Stimulated activated CD8-positive, alpha-beta memory T cell treated with anti-CD3 and anti-CD28 coated beads, Interleukin-4, amount 100 ng/mL, for 48 hours (primary cell): ENCODE results near the gene HMG20B.
"Not testable (repeated sequence)": the region's sequence is repeated elsewhere in the genome, so short reads cannot be mapped to it uniquely, and the experiment has no call there.

ENCODE experiments used
- DNase-seq: peaks from one replicate; pipeline ENCODE4 v3.0.0-alpha.2; 2020

The HMG20B gene

GRCh38 chr19:3572855-3573161 is at the start of gene HMG20B:
Gene HMG20B (plus strand): TSS chr19:3572944. CDS start chr19:3573310, 366 bp downstream.
- DNase-seq, result no peak

DNA sequence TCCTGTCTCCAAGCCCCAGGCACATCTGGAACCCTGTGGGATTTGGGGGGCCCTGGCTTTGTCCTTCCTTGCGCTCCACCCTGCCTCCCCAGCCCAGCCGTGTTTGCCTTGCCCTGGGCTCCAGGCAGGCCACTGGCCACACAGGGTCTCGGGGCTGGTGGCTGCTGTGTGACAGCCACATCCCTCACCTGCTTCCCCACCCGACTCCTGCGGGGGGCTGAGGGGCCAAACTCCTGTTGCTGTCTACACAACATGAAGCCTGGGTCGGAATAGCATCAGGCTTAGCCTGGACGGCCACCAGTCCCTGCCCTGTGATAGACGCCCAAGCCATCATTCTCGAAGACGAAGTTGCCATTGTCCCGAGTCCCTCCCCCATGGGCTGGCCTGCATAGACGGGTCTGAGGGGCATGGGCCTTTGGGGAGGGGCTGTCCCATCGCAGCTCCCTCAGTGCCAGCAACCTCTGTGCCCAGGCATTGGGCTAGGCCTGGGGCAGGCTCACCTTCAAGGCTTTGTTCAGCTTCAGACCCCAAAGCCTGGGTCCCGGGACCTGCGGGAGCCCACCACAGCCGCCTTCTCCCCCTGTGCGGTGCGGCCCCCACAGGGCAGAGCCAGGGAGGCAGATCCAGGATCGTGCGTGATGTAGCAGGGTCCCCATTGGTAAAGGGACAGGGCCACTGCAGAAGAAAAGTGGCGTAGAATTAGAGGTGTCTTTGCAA is 49.2 kb upstream of the HMG20B start:
- DNase-seq, result no peak

DNA sequence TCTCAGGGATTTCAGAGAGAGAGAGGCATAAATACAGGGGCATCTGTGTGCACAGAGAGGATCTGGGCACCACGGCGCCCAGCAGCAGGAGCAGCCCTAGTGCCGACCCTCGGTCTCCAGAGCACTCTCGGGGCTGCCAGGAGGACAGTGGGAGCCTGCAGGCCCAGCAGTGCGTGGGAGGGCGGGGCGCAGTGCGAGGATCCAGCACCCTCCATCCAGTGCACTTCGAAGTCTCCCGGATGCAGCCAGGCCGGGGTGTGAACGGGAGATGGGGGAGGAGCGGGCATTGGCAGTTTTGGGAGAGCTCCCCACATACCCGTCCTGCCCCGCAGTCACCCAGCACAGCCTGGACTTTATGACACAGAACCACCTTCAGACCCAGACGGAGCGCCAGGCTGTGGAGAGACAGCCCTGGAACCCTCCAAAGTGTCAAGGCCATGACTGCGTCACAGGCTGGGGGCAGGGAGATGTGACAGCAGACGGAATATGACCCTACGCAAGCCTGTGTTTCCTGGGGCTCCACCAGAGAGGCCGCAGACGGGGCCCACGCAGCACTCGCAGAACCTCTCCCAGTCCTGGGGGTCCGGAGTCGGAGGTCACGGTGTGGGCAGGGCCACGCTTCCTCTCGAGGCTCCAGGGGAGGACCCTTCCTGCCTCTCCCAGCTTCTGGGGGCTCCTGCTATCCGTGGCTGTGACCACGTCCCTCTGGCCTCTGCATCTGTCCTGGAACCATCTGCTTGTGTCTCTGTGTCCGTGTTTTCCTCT is 48.5 kb upstream of the HMG20B start:
- no peak for DNase-seq

DNA sequence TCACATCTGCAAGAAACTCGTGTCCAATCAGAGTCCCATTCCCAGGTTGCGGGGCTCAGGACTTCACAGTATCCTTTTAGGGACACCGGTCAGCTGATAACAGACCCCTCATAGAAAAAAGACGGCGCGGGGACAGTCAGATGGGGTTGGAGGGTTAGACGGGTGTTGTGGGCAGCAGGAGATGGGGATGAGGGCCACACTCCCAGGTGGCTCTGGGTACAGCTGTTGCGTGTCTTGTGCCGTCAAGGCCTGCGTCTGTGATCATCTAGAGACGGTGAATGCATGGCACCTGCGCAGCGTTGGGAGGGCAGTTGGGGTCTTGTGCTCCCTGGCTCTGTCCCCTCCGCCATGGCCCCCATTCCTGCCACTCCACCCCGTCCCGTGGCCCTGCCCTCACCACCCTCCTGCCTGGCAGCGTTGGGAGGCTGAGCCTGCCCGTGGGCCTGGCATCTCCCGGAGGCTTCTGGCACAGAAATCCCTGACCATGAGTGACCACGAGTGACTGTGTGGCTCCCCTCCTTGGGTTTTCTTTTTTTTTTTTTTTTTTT is 47.8 kb upstream of the HMG20B start:
- DNase-seq, result no peak

GRCh38 chr19:3526507-3527237 is 46.1 kb upstream of the HMG20B start:
- DNase-seq, result no peak

DNA sequence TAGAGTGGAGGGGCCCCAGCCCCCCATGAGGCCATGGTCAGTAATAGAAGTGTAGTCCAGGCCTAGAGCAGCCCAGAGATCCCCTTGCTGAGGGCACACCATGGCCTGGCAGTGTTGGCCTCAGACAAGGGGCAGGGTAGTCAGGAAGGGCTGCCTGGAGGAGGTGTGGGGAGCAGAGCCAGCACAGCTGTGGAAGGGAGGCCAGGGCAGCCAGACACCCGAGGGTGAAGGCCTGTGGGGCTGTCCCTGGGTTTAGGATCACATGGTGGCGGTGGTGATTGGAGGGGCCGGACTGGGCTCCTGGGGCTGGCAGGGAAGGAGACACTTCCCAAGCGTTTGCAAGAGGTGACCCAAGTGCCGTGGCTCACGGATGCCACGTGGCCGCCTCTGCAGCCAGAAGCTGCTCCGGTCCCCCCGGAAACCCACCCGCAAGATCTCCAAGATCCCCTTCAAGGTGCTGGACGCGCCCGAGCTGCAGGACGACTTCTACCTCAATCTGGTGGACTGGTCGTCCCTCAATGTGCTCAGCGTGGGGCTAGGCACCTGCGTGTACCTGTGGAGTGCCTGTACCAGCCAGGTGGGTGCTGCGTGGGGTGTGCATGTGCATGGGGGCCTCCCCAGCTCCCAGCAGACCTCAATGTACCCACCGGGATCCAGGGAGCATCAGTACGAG is 45.4 kb upstream of the HMG20B start:
- no peak for DNase-seq

GRCh38 chr19:3528080-3528479 is 44.7 kb upstream of the HMG20B start:
- DNase-seq, result no peak

GRCh38 chr19:3528539-3529211 is 44.1 kb upstream of the HMG20B start:
- DNase-seq, result no peak

GRCh38 chr19:3529299-3529698 is 43.4 kb upstream of the HMG20B start:
- not testable (repeated sequence) for DNase-seq

GRCh38 chr19:3530389-3530788 is 42.4 kb upstream of the HMG20B start:
- DNase-seq, result no peak

GRCh38 chr19:3531716-3532115 is 41.0 kb upstream of the HMG20B start:
- DNase-seq, result no peak

- no peak for DNase-seq
Observed at GRCh38 chr19:3532154-3532786, 40.5 kb upstream of the HMG20B start.

GRCh38 chr19:3533033-3533432 is 39.7 kb upstream of the HMG20B start:
- no peak for DNase-seq

- no peak for DNase-seq
Observed at GRCh38 chr19:3533563-3534216, 39.1 kb upstream of the HMG20B start.

GRCh38 chr19:3534375-3535234 is 38.1 kb upstream of the HMG20B start:
- no peak for DNase-seq

GRCh38 chr19:3535235-3535535 is 37.6 kb upstream of the HMG20B start:
- DNase-seq, result no peak

- DNase-seq, result no peak
Observed at GRCh38 chr19:3535563-3535965, 37.2 kb upstream of the HMG20B start.

GRCh38 chr19:3535981-3536380 is 36.8 kb upstream of the HMG20B start:
- DNase-seq, result no peak

DNA sequence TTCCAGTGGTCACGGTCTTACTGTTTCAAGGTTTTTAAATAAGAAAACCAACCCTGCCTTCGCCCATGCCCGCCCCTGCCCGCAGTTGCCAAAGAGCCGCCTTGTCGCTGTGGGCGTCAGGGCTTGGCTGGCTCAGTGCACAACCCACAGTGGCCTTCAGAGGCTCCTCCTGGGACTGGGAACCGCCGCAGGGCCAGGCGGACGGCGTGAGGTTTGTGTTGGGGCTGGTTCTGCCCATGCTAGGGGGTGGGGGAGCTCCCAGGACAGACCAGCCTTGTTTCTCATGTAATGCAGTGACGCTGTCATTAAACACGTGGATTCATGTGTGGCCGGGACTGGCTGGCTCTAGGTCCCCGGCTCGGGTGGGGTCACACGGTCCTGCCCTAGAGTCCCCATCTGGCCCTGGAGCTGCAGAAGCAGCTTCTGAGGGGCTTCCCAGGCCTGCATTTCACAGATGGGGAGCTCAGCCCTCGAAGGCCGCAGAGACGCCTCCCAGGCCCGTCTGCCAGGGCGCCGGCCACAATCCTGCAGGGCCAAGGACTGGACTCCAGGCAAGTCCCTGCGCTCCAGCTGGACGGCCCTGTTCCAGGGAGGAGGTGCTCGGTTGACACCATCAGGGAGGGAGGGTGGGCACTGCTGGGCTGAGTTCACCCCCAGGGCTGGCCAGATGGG is 36.2 kb upstream of the HMG20B start:
- no peak for DNase-seq

DNA sequence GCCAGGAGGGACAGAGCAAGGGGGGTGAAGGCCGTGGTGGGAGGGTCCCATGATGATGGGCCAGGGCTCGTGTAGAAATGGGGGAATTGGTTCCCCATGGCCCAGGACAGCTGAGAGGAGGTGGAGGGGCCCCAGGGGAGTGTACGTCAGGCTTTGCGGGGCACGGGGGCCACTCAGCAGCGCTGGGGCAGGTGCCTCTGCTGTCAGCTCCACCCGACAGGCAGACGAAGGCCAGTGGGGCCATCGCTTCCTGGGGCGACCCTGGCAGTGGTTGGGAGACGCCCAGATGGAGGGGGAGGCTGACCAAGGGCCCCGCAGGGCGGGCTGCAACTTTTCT is 35.7 kb upstream of the HMG20B start:
- DNase-seq, result no peak
